GM10266 (cell line): ENCODE measurements around the gene ADAMTS16.

Experiments used
- DNase-seq: peaks from one replicate; pipeline ENCODE4 v3.0.0; 2012; ENCODE audit errors: extremely low spot score
- CTCF ChIP-seq: IDR thresholded peaks from 2 replicates; pipeline ENCODE4 v1.5.1; 2012; ENCODE audit warnings: mild to moderate bottlenecking, low read depth; ENCODE audit not compliant: control insufficient read depth, insufficient read depth; ENCODE audit errors: missing control alignments

ADAMTS16 gene

GRCh38 chr5:5291357-5291756 is 151.2 kb downstream of the ADAMTS16 start:
- no peak for DNase-seq
- TF ChIP-seq CTCF: no peak

- DNase-seq: no peak
- TF ChIP-seq CTCF: no peak
Observed at GRCh38 chr5:5293029-5293428, 152.9 kb downstream of the ADAMTS16 start.

GRCh38 chr5:5294429-5294828 is 154.3 kb downstream of the ADAMTS16 start:
- TF ChIP-seq CTCF: no peak

GRCh38 chr5:5295351-5295750 is 155.2 kb downstream of the ADAMTS16 start:
- DNase-seq: no peak
- no peak for TF ChIP-seq CTCF

More at GRCh38 chr5:5294429-5294828, 154.3 kb downstream of the ADAMTS16 start:
- no peak for DNase-seq

GRCh38 chr5:5296051-5296450 is 155.9 kb downstream of the ADAMTS16 start:
- TF ChIP-seq CTCF: no peak
- no peak for DNase-seq

GRCh38 chr5:5297432-5298067 is 157.4 kb downstream of the ADAMTS16 start:
- no peak for DNase-seq
- TF ChIP-seq CTCF: no peak

GRCh38 chr5:5298068-5298633 is 158.0 kb downstream of the ADAMTS16 start:
- no peak for TF ChIP-seq CTCF
- DNase-seq: no peak
